Nephron (organoid): ENCODE results near the gene SERPINH1.

Experiments used
- H3K27ac Mint-ChIP-seq, 3 experiments: 2 replicates each; pipeline ENCODE4 v1.8.0; 2020; ENCODE audit warnings: mixed read lengths in 3 of 3, mild to moderate bottlenecking in 2 of 3, moderate library complexity in 1 of 3
- H3K27me3 Mint-ChIP-seq: 2 replicates; pipeline ENCODE4 v1.8.0; 2021; ENCODE audit warnings: low read depth, mild to moderate bottlenecking, moderate library complexity, mixed read lengths
- H3K36me3 Mint-ChIP-seq: 2 replicates; pipeline ENCODE4 v1.8.0; 2020; ENCODE audit warnings: low read depth, mixed read lengths
- H3K4me1 Mint-ChIP-seq: 2 replicates; pipeline ENCODE4 v1.8.0; 2020; ENCODE audit warnings: mixed read lengths
- H3K4me3 Mint-ChIP-seq, 3 experiments: 2 replicates each; pipeline ENCODE4 v1.8.0; 2020; ENCODE audit warnings: mild to moderate bottlenecking in 3 of 3, mixed read lengths in 3 of 3, moderate library complexity in 2 of 3
- H3K9me3 Mint-ChIP-seq: 2 replicates; pipeline ENCODE4 v1.8.0; 2020; ENCODE audit warnings: mixed read lengths
- TF ChIP-seq, protein P1 (sequence below), 3 experiments: fragments of 200-600 bp; sonication (generic); IDR thresholded peaks; one replicate each; pipeline ENCODE4 v1.5.0; 2021; ENCODE audit warnings: antibody characterized with exemption in 3 of 3; ENCODE audit not compliant: unreplicated experiment in 3 of 3

SERPINH1 gene

GRCh38 chr11:75601494-75601893 lies 39.4 kb downstream of the SERPINH1 start:
- H3K27me3 Mint-ChIP-seq: peaks cover 5% of the 10 kb centered on the region

GRCh38 chr11:75602951-75603350 lies 40.9 kb downstream of the SERPINH1 start:
- no peak overlapping the region for H3K4me3 Mint-ChIP-seq
- peaks cover 5% of the 10 kb centered on the region for H3K4me1 Mint-ChIP-seq
- TF ChIP-seq, protein P1, sequence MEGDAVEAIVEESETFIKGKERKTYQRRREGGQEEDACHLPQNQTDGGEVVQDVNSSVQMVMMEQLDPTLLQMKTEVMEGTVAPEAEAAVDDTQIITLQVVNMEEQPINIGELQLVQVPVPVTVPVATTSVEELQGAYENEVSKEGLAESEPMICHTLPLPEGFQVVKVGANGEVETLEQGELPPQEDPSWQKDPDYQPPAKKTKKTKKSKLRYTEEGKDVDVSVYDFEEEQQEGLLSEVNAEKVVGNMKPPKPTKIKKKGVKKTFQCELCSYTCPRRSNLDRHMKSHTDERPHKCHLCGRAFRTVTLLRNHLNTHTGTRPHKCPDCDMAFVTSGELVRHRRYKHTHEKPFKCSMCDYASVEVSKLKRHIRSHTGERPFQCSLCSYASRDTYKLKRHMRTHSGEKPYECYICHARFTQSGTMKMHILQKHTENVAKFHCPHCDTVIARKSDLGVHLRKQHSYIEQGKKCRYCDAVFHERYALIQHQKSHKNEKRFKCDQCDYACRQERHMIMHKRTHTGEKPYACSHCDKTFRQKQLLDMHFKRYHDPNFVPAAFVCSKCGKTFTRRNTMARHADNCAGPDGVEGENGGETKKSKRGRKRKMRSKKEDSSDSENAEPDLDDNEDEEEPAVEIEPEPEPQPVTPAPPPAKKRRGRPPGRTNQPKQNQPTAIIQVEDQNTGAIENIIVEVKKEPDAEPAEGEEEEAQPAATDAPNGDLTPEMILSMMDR (IDR thresholded peaks at IDR 0.05; ENCODE audit: unreplicated experiment in 3 of 3): no peak
- H3K27me3 Mint-ChIP-seq: peaks cover 7% of the 10 kb centered on the region
- no peaks in the 10 kb centered on the region for H3K9me3 Mint-ChIP-seq
- no peak overlapping the region for H3K27ac Mint-ChIP-seq
- no peaks in the 10 kb centered on the region for H3K36me3 Mint-ChIP-seq

More at GRCh38 chr11:75601494-75601893, 39.4 kb downstream of the SERPINH1 start:
- Mint-ChIP-seq H3K4me3 (no peak overlapping the region), H3K36me3 (no peaks in the 10 kb centered on the region), H3K9me3 (no peaks in the 10 kb centered on the region), H3K4me1 (peaks cover 11% of the 10 kb centered on the region), H3K27ac (no peak overlapping the region)
- TF ChIP-seq, protein P1 (IDR thresholded peaks at IDR 0.05; ENCODE audit: unreplicated experiment in 3 of 3): no peak

- H3K4me3 Mint-ChIP-seq: no peak overlapping the region
- peaks cover 7% of the 10 kb centered on the region for H3K27me3 Mint-ChIP-seq
- no peak overlapping the region for H3K27ac Mint-ChIP-seq
- H3K4me1 Mint-ChIP-seq: peaks cover 5% of the 10 kb centered on the region
- H3K9me3 Mint-ChIP-seq: no peaks in the 10 kb centered on the region
- TF ChIP-seq, protein P1 (IDR thresholded peaks at IDR 0.05; ENCODE audit: unreplicated experiment in 3 of 3): no peak
- H3K36me3 Mint-ChIP-seq: no peaks in the 10 kb centered on the region
Measured at GRCh38 chr11:75603791-75604736, 42.0 kb downstream of the SERPINH1 start.

DNA sequence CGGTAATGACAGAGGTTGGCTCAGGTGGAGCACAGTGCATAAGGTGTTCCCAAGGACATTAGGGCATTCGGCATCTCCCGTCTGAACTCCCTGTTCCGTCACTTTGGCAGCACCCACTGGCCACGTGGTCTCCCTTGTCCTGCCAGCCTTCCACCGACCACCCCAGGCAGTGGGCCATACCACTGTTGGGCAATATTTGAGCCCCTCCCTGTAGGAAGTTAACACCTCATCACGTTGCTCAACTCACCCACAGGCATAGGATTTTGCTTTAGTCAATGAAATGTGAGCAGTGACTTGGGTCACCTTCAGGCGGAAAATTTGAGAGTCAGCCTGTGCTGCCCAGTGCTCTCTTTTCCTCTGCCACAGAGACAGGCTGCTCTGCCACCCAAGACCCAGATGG lies 44.0 kb downstream of the SERPINH1 start:
- no peak overlapping the region for H3K4me3 Mint-ChIP-seq
- TF ChIP-seq, protein P1 (IDR thresholded peaks at IDR 0.05; ENCODE audit: unreplicated experiment in 3 of 3): no peak
- H3K4me1 Mint-ChIP-seq: peaks cover 5% of the 10 kb centered on the region
- no peak overlapping the region for H3K27ac Mint-ChIP-seq
- no peaks in the 10 kb centered on the region for H3K9me3 Mint-ChIP-seq
- H3K27me3 Mint-ChIP-seq: peaks cover 18% of the 10 kb centered on the region
- H3K36me3 Mint-ChIP-seq: no peaks in the 10 kb centered on the region

- Mint-ChIP-seq H3K27ac (no peak overlapping the region), H3K4me3 (no peak overlapping the region), H3K27me3 (peaks cover 11% of the 10 kb centered on the region), H3K36me3 (no peaks in the 10 kb centered on the region), H3K4me1 (peaks cover 29% of the 10 kb centered on the region), H3K9me3 (no peaks in the 10 kb centered on the region)
- TF ChIP-seq, protein P1 (IDR thresholded peaks at IDR 0.05; ENCODE audit: unreplicated experiment in 3 of 3): no peak
Measured at GRCh38 chr11:75611823-75612222, 49.8 kb downstream of the SERPINH1 start.
